WTC11 (cell line): ENCODE data around the gene CCR8.

ENCODE experiments used
- ATF3 ChIP-seq: sonication (generic); formaldehyde crosslinking; conservative IDR thresholded peaks from 2 replicates; pipeline ENCODE4 v1.8.1; 2022; ENCODE audit warnings: mild to moderate bottlenecking, missing genetic modification reagents
- ATF6 ChIP-seq: sonication (generic); formaldehyde crosslinking; IDR thresholded peaks from 2 replicates; pipeline ENCODE4 v1.8.1; 2023; ENCODE audit warnings: mild to moderate bottlenecking, missing genetic modification reagents
- CBFB ChIP-seq: sonication (generic); formaldehyde crosslinking; IDR thresholded peaks from 2 replicates; pipeline ENCODE4 v1.8.1; 2022; ENCODE audit warnings: mild to moderate bottlenecking, low read depth, missing genetic modification reagents
- CTCF ChIP-seq: fragments of 200-600 bp; IDR thresholded peaks from 2 replicates; pipeline ENCODE4 v1.8.0; 2022; ENCODE audit warnings: antibody characterized with exemption
- E2F1 ChIP-seq: sonication (generic); formaldehyde crosslinking; IDR thresholded peaks from 2 replicates; pipeline ENCODE4 v1.8.0; 2022; ENCODE audit warnings: mild to moderate bottlenecking, missing genetic modification reagents
- ETV6 ChIP-seq: sonication (generic); formaldehyde crosslinking; IDR thresholded peaks from 2 replicates; pipeline ENCODE4 v1.8.1; 2022; ENCODE audit warnings: mild to moderate bottlenecking, missing genetic modification reagents
- FOXP1 ChIP-seq: sonication (generic); formaldehyde crosslinking; IDR thresholded peaks from 2 replicates; pipeline ENCODE4 v1.8.0; 2022; ENCODE audit warnings: missing genetic modification reagents, mild to moderate bottlenecking, moderate library complexity, borderline replicate concordance
- GRHL2 ChIP-seq: fragments of 250-450 bp; sonication (Bioruptor Pico); IDR thresholded peaks from 2 replicates; pipeline ENCODE4 v1.8.0; 2022; ENCODE audit warnings: mild to moderate bottlenecking, moderate library complexity; ENCODE audit not compliant: insufficient replicate concordance, severe bottlenecking
- NR2C2 ChIP-seq: sonication (generic); formaldehyde crosslinking; IDR thresholded peaks from 2 replicates; pipeline ENCODE4 v1.8.0; 2022; ENCODE audit warnings: mild to moderate bottlenecking, missing genetic modification reagents
- TEAD1 ChIP-seq: sonication (generic); formaldehyde crosslinking; IDR thresholded peaks from 2 replicates; pipeline ENCODE4 v1.8.0; 2022; ENCODE audit warnings: mild to moderate bottlenecking, missing genetic modification reagents
- TEAD4 ChIP-seq: sonication (generic); formaldehyde crosslinking; IDR thresholded peaks from 2 replicates; pipeline ENCODE4 v1.8.0; 2022; ENCODE audit warnings: mild to moderate bottlenecking, missing genetic modification reagents
- USF2 ChIP-seq: sonication (generic); formaldehyde crosslinking; IDR thresholded peaks from 2 replicates; pipeline ENCODE4 v1.8.1; 2023; ENCODE audit warnings: mild to moderate bottlenecking, missing genetic modification reagents, moderate library complexity
- ZNF121 ChIP-seq: sonication (generic); formaldehyde crosslinking; IDR thresholded peaks from 2 replicates; pipeline ENCODE4 v1.8.0; 2023; ENCODE audit warnings: missing genetic modification reagents
- ZNF263 ChIP-seq: sonication (generic); formaldehyde crosslinking; IDR thresholded peaks from 2 replicates; pipeline ENCODE4 v1.8.1; 2022; ENCODE audit warnings: low read depth, mild to moderate bottlenecking, moderate library complexity, missing genetic modification reagents

- TF ChIP-seq CBFB (CRISPR knock-in tag) = no peak
- TF ChIP-seq CTCF = no peak
- no peak for TF ChIP-seq ZNF121 (CRISPR knock-in tag)
- TF ChIP-seq TEAD4 (CRISPR knock-in tag) = no peak
- no peak for TF ChIP-seq GRHL2 (CRISPR knock-in tag)
- no peak for TF ChIP-seq NR2C2
- no peak for TF ChIP-seq ZNF263 (CRISPR knock-in tag)
- no peak for TF ChIP-seq ATF3 (CRISPR knock-in tag)
- no peak for TF ChIP-seq TEAD1
- no peak for TF ChIP-seq FOXP1 (CRISPR knock-in tag)
- TF ChIP-seq ATF6 = no peak
- TF ChIP-seq ETV6 (CRISPR knock-in tag) = no peak
- no peak for TF ChIP-seq E2F1 (CRISPR knock-in tag)
- no peak for TF ChIP-seq USF2
Observed at GRCh38 chr3:39287216-39288164, 42.0 kb upstream of the CCR8 start.
